C1 segment of cervical spinal cord (tissue), 14 donors: ENCODE measurements around the gene CREM.
"Not testable (repeated sequence)": the region's sequence is repeated elsewhere in the genome, so short reads cannot be mapped to it uniquely, and the experiment has no call there.

Experiments used
- DNase-seq, 14 donors: peaks; one replicate each; lab custom pipeline; 2025; lab: John Stamatoyannopoulos, UW

CREM gene

DNA sequence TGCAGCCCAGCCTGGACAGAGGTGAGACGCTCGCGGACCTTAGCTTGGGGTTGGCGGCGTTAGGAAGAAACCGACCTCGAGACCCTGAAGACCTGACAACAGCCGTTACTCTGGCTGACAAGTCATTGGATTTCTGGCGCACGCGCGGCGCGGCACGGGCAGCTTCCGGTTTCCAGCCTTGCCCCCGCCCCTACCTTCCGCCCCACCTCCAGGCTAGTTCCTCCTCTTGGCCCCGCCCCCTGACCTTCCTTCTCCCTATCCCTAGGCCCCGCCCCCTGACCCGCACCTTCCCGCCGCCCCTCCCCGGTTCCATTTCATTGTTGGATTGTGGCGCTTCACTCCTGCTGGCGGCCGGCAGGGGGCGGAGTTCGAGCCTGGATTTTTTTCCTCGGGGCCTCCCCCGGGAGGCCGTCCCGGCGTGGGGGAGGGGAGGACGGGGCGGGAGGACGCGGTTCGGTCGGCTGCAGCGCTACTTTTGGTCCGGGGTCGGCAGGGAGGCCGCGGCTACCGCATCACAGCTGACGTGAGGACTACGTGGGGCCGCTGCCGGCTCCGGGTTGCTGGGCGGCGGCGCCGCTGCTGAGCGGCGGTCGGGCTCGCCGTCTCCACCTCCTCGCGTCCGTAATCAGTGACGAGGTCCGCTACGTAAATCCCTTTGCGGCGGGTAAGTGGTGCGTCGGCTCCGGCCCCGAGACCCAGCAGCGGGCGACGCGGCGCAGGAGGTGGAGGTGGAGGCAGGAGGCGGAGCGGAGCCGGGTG, at the start of gene CREM:
TSS of gene CREM (plus strand) at position 317 of the 759 bp plus-strand sequence. CDS start 10,990 bp downstream, outside the sequence.
- peak; percentile 86 to 98 (median 95) for DNase-seq

DNA sequence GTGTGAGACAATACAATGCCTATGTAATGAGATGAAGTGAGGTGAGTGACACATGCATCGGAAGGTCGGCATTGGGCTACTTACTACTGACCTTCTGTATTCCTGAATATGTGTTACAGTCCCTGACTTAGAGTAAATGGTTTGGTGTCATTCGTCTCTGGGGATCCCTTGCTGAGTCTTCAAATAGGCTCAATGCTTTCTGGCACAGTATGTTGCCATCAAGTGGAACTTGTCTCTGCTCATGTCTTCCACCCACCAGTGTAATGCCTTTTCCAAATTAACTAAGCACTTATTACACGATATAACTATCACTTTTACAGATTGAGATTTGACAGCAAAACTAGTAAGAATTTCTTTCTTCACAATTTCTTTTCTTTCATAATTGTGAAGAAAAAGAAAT, 47.4 kb upstream of the CREM start:
- DNase-seq = no peak

- no peak for DNase-seq
These were observed 46.9 kb upstream of the CREM start for GRCh38 chr10:35079763-35080162.

- DNase-seq = not testable (repeated sequence)
These were observed 46.4 kb upstream of the CREM start for GRCh38 chr10:35080261-35080660.

GRCh38 chr10:35083242-35083641, 43.4 kb upstream of the CREM start:
- DNase-seq = no peak

- no peak for DNase-seq
These were observed 37.0 kb upstream of the CREM start for GRCh38 chr10:35089611-35090161.

- DNase-seq = peak; percentile 76 to 96 (median 92)
These were observed 36.3 kb upstream of the CREM start, which contains the start of gene CUL2 for GRCh38 chr10:35090162-35090954. Gene CUL2, minus strand, starts transcription at chr10:35090341. Its CDS starts 19,024 bp downstream, at chr10:35071317.

GRCh38 chr10:35091994-35092790, 34.5 kb upstream of the CREM start:
- no peak for DNase-seq

DNA sequence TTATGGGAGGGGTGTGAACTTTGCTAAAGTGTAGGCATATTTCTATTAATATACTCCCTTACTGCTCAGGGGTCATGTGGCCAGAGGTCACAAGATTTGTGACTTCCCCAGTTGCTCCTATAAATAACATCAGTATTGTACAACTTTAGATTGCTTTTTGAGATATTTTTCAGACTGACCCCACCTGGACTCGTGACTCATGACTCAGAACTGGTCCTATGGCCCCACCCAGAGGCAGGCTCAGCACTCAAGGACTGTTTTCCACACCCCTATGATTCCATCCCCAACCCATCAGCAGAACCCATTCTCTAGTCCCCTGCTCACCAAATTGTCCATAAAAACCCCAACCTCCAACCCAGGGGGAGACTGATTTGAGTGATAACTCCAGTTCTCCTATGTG, 33.8 kb upstream of the CREM start:
- DNase-seq = no peak

DNA sequence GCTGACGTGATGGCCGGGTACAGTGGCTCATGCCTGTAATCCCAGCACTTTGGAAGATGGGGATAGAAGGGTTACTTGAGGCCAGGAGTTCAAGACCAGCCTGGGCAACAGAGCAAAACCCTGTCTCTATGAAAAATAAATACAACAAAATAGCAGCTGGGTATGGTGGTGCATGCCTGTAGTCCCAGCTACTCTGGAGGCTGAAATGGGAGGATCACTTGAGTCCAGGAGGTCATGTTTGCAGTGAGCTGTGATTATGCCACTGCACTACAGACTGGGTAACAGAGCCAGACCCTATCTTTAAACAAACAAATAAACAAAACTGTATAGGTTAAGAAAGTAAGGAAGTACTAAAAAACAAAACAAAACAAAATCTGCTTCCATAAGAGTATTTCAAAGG, 30.3 kb upstream of the CREM start:
- DNase-seq = no peak

DNA sequence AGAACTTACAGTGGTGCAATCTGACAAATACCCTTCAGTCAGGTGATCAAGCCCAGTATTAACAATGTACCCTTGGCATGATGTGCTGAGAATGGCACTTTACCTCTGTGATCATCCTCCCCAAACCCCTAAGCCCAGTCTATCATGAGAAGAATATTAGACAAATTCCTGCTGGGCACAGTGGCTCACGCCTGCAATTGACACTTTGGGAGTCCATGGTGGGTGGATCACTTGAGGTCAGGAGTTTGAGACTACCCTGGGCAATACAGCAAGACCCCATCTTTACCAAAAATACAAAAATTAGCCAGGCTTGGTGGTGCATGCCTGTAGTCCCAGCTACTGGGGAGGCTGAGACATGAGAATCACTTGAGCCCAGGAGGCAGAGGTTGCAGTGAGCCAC, 29.1 kb upstream of the CREM start:
- no peak for DNase-seq

DNA sequence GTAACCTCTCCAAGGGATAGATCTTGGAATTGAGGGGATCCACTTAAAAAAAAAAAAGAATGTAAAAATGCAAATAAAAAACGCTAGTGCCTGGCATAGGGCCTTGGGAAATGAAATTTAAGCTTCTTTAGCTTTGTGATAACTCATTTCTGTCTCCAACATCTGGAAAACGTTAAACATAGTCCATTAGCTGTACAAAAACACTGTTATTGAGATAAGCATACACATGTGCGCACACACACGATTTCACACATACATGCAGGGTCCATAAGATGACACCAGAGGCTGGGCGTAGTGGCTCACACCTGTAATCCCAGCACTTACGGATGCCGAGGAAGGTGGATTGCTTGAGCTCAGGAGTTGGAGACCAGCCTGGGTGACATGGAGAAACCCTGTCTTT, 22.8 kb upstream of the CREM start:
- DNase-seq = no peak

- DNase-seq = no peak
These were observed 14.1 kb upstream of the CREM start for GRCh38 chr10:35112571-35112970.

DNA sequence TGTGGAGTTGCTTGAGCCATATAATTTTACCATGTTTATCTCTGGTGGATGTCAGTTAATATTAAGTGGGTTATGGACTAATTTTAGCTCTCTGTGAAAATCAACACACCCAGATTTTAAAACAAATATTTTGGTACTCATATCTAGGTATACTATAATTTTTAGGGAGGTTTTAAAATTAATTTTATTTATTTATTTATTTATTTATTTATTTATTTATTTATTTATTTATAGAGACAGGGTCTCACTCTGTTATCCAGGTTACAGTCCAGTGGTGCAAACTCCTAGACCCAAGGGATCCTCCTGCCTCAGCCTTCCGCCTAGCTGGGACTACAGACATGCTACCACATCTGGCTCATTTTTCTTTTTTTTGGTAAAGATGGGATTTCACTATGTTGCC, 7.3 kb upstream of the CREM start:
- no peak for DNase-seq

GRCh38 chr10:35124540-35124939, 2.1 kb upstream of the CREM start:
- DNase-seq = no peak

DNA sequence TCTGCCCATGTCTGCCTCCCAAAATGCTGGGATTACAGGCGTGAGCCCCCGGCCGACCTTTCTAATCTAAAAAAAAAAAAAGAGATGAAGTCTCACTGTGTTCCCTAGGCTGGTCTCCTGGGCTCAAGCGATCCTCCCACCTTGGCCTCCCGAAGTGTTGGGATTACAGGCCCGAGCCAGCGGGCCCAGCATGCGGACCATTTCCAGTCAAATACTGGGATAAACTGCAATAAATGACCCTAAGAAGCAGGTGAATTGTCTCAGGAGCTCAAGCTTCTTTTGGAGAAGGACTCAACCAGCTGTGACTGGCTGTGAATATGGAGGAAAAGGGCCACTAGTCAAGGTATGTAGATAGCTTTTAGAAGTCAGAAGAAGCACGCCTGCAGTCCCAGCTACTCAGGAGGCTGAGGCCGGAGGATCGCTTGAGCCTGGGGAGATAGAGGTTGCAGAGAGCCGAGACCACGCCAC, 550 bp upstream of the CREM start:
- DNase-seq = peak in 1 of 14 donors; percentile 52

- DNase-seq = peak in 11 of 14 donors; percentile 44 to 74 (median 61)
These were observed 744 bp downstream of the CREM start for GRCh38 chr10:35127289-35127891.

DNA sequence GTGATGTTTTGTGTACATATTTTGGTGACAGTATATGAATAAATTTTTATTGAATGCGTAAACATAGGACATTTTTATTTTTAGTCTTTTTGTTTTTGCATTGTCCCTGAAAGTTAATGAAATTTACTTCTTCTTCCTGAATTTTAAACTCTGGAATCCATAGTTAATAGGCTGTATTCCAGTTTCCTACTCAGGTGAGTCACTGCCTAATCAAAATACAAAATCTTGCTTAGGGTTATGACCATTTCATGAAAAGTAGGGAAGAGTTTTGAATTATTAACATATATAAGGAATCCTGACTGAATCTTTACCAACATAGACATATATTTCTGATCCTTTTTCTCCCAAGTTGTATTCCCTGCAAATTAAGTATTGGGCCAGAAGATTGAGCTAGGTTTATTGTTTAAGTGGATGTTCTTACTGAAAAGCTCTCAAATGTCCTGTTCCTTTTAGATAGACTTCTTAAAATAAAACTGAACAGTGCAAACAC, 2.6 kb downstream of the CREM start:
- DNase-seq = no peak

DNA sequence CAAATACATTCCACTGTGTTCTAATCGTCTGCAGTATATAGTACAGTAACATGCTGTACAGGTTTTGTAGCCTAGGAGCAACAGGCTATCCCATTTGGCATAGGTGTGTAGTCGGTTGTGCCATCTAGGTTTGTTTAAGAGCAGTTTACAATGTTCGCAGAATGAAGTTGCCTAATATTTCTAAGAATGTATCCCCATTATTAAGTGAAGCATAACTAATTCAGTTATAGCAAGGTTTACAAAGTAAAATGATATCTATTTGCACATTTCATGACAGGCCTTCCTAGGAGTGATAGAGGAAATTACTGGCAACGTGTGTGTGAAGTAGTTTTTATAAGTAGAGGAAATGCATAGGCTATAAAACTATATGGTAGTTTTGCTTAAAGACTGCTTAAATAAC, 4.0 kb downstream of the CREM start:
- DNase-seq = no peak

GRCh38 chr10:35132727-35133126, 6.1 kb downstream of the CREM start:
- DNase-seq = no peak

- no peak for DNase-seq
These were observed 6.9 kb downstream of the CREM start for GRCh38 chr10:35133586-35133985.
